Measurements from ENCODE around the gene ASB17.
A peak's percentile ranks its signal among the peaks of the same experiment; 100 is the strongest.
"Not testable (repeated sequence)": the region's sequence is repeated elsewhere in the genome, so short reads cannot be mapped to it uniquely, and the experiment has no call there.

Gene ASB17

DNA sequence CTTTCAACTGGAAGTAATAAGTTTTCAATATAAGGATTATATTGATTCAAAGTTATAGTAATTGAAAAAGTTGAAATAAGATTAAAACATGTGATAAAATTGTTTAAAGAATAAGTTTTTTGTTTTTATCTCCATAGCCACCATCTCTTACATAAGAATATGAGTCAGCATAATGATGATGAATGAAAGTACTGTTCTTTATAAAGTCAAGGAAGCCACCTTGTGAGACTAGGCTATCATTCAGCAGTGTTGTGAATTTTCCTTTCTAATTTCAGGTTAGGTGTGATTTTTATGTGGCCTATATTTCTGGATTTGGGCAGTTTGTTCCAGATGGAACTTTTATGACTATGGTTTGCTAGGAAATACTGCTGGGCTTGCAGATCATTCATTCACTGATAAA lies 22.4 kb upstream of the ASB17 start:
- no peak for TF ChIP-seq CTCF (conservative IDR thresholded peaks at IDR 0.05; ENCODE audit: low read depth, low read length)
- DNase-seq (ENCODE audit: low read depth), result peak; percentile 37
- H3K4me3 ChIP-seq (ENCODE audit: low read depth, low read length), result no peak overlapping the region

GRCh38 chr1:75953461-75953860 lies 21.3 kb upstream of the ASB17 start:
- H3K4me3 ChIP-seq (ENCODE audit: low read depth, low read length), result no peak overlapping the region
- no peak for DNase-seq (ENCODE audit: low read depth)
- TF ChIP-seq CTCF (conservative IDR thresholded peaks at IDR 0.05; ENCODE audit: low read depth, low read length), result no peak

GRCh38 chr1:75952016-75952415 lies 19.8 kb upstream of the ASB17 start:
- TF ChIP-seq CTCF (conservative IDR thresholded peaks at IDR 0.05; ENCODE audit: low read depth, low read length), result no peak
- no peak for DNase-seq (ENCODE audit: low read depth)
- H3K4me3 ChIP-seq (ENCODE audit: low read depth, low read length), result no peak overlapping the region

- no peak overlapping the region for H3K4me3 ChIP-seq (ENCODE audit: low read depth, low read length)
- no peak for DNase-seq (ENCODE audit: low read depth)
- no peak for TF ChIP-seq CTCF (conservative IDR thresholded peaks at IDR 0.05; ENCODE audit: low read depth, low read length)
Measured at GRCh38 chr1:75950176-75950575, 18.0 kb upstream of the ASB17 start.

DNA sequence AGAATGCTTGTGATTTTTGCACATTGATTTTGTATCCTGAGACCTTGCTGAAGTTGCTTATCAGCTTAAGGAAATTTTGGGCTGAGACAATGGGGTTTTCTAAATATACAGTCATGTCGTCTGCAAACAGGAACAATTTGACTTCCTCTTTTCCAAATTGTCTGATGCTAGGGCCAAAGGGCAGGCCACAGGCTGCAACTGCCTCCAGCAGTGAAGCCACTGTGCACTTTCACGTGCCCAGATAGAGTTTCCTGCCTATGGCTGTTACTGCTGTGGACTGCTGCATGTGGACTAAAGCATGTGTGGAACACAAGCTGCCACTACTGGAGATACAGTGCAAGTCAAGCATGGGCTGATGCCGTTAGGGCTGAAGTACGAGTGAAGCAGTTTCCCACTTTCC lies 10.8 kb upstream of the ASB17 start:
- DNase-seq (ENCODE audit: low read depth); H3K4me3 ChIP-seq (ENCODE audit: low read depth, low read length): not testable (repeated sequence)

- H3K4me3 ChIP-seq (ENCODE audit: low read depth, low read length), result no peak overlapping the region
- no peak for TF ChIP-seq CTCF (conservative IDR thresholded peaks at IDR 0.05; ENCODE audit: low read depth, low read length)
- peak; percentile 33 for DNase-seq (ENCODE audit: low read depth)
Measured at GRCh38 chr1:75937034-75937433, 4.8 kb upstream of the ASB17 start.

- no peak for TF ChIP-seq CTCF (conservative IDR thresholded peaks at IDR 0.05; ENCODE audit: low read depth, low read length)
Measured at GRCh38 chr1:75922698-75923097, 9.5 kb downstream of the ASB17 start.

GRCh38 chr1:75916834-75917233 lies 15.4 kb downstream of the ASB17 start:
- no peak for DNase-seq (ENCODE audit: low read depth)
- H3K4me3 ChIP-seq (ENCODE audit: low read depth, low read length), result no peak overlapping the region
- no peak for TF ChIP-seq CTCF (conservative IDR thresholded peaks at IDR 0.05; ENCODE audit: low read depth, low read length)

More at GRCh38 chr1:75922698-75923097, 9.5 kb downstream of the ASB17 start:
- no peak overlapping the region for H3K4me3 ChIP-seq (ENCODE audit: low read depth, low read length)
- DNase-seq (ENCODE audit: low read depth), result no peak

All from choroid plexus epithelial cell (primary cell).